ENCODE data around the gene TTC39C. TPM values are rescaled to one million over a fixed set of nuclear protein-coding genes. Genes with fewer than 3 reads are reported as not detected.

The TTC39C gene
- total and polyA plus RNA-seq, 2 of the 8 experiments (the other 6 are each of a cell fraction or from before 2014, with no cell fraction given): 8.1 to 79.1 TPM

GRCh38 chr18:23994361-23994902, 20.1 kb upstream of the TTC39C start:
- Histone ChIP-seq H4K8ac (ENCODE audit: extremely low read depth, insufficient read depth, low read length) (no peak overlapping the region), H2BK5ac (ENCODE audit: low read depth, low read length) (no peak overlapping the region), H2BK12ac (ENCODE audit: low read depth, low read length) (no peak overlapping the region), H3K14ac (ENCODE audit: insufficient read length) (no peak overlapping the region), H3K23ac (ENCODE audit: insufficient read length) (no peak overlapping the region), H3K23me2 (ENCODE audit: low read depth, low read length) (no peaks in the 10 kb centered on the region), H4K20me1 (replicated peaks in 1 of 2; ENCODE audit: control insufficient read depth in 1 of 2, insufficient read depth in 2 of 2, low read length in 2 of 2) (no peaks in the 10 kb centered on the region), H3K9ac (replicated peaks in 1 of 4; ENCODE audit: extremely low read depth in 1 of 4, low read depth in 3 of 4, low read length in 3 of 4) (no peak overlapping the region), H3K79me2 (ENCODE audit: control insufficient read depth in 1 of 2, insufficient read depth in 2 of 2, low read length in 2 of 2) (no peaks in the 10 kb centered on the region), H3K27me3 (replicated peaks in 1 of 4; ENCODE audit: control insufficient read depth in 3 of 4, extremely low read depth in 1 of 4, insufficient read depth in 3 of 4, low read length in 3 of 4) (no peaks in the 10 kb centered on the region), H3K4me3 (ENCODE audit: extremely low read depth in 1 of 4, insufficient read depth in 2 of 4, low read depth in 3 of 4, low read length in 4 of 4) (no peak overlapping the region), H4K5ac (ENCODE audit: insufficient read length, low read depth, low read length) (no peak overlapping the region), H2BK20ac (ENCODE audit: low read length) (no peak overlapping the region), H3K4me1 (replicated peaks in 1 of 4; ENCODE audit: control insufficient read depth in 3 of 4, insufficient read depth in 4 of 4, low read length in 3 of 4) (peaks cover 0 to 3% (median 0%) of the 10 kb centered on the region in 4 experiments; a peak in 2 of 7 replicates), H3K9me3 (ENCODE audit: insufficient read depth in 2 of 2, low read depth in 1 of 2, low read length in 1 of 2) (no peaks in the 10 kb centered on the region), H3K27ac (ENCODE audit: low read depth, low read length) (no peak overlapping the region), H3K36me3 (ENCODE audit: control insufficient read depth in 2 of 4, insufficient read depth in 4 of 4, low read length in 3 of 4) (no peaks in the 10 kb centered on the region), H3K18ac (ENCODE audit: extremely low read depth, low read length) (no peak overlapping the region), H3K79me1 (ENCODE audit: low read depth, low read length) (no peaks in the 10 kb centered on the region), H2AK5ac (ENCODE audit: low read depth, low read length) (no peak overlapping the region), H3K4me2 (ENCODE audit: insufficient read depth in 1 of 2, low read depth in 2 of 2, low read length in 2 of 2) (no peak overlapping the region), H3K4ac (replicated peaks; ENCODE audit: insufficient read length, low read depth, low read length) (no peak overlapping the region), H4K91ac (replicated peaks; ENCODE audit: insufficient read length, low read length) (no peak overlapping the region), H2AFZ (ENCODE audit: low read length) (peak overlapping the region; percentile 82), H2BK15ac (ENCODE audit: low read length) (no peak overlapping the region), H2BK120ac (replicated peaks; ENCODE audit: low read depth, low read length) (no peak overlapping the region), H3K56ac (replicated peaks; ENCODE audit: insufficient read length, low read depth, low read length) (no peak overlapping the region)
- ChIA-PET POLR2A (ENCODE audit: partially characterized antibody) (interaction anchor here (1.5 kb wide), 1 partner anchor 21 kb away, joined by 4 read pairs; the partner anchor contains the start of gene TTC39C), CTCF (ENCODE audit: partially characterized antibody) (interaction anchor here (0.6 kb wide), 1 partner anchor 407 kb away, joined by 3 read pairs; no protein-coding TSS in a partner anchor)
- WGBS, 2 experiments (ENCODE audit: extremely low coverage in 1 of 2, insufficient coverage in 1 of 2, insufficient read length in 1 of 2, insufficient replicate concordance in 2 of 2, low coverage in 1 of 2, low lambda C conversion rate in 2 of 2, missing lambda C conversion rate in 1 of 2): 66% methylated on average over 9 of the region's 9 CpGs; no CpG with 5 or more reads in 1 of the 2 experiments
- TF ChIP-seq KDM4A (IDR thresholded peaks at IDR 0.05; ENCODE audit: low read depth, low read length, severe bottlenecking) (no peak), EGR1 (IDR thresholded peaks at IDR 0.05; ENCODE audit: borderline replicate concordance, low read depth, low read length) (no peak), RXRA (IDR thresholded peaks at IDR 0.05; ENCODE audit: insufficient read depth, low read depth, low read length) (no peak), RFX5 (IDR thresholded peaks at IDR 0.05; ENCODE audit: borderline replicate concordance, low read depth, low read length) (no peak), SUZ12 (IDR thresholded peaks at IDR 0.05; ENCODE audit: low read length) (no peak), CTBP2 (IDR thresholded peaks at IDR 0.05; ENCODE audit: borderline replicate concordance, insufficient read depth, insufficient read length, low read length) (no peak), NRF1 (IDR thresholded peaks at IDR 0.05; ENCODE audit: low read depth, low read length) (no peak)
- FAIRE-seq (no peak), DNase-seq (ENCODE audit: low read depth in 1 of 2, low spot score in 2 of 2) (no peak)

All from H1 (cell line).